ENCODE measurements around the gene MLX.

DNA sequence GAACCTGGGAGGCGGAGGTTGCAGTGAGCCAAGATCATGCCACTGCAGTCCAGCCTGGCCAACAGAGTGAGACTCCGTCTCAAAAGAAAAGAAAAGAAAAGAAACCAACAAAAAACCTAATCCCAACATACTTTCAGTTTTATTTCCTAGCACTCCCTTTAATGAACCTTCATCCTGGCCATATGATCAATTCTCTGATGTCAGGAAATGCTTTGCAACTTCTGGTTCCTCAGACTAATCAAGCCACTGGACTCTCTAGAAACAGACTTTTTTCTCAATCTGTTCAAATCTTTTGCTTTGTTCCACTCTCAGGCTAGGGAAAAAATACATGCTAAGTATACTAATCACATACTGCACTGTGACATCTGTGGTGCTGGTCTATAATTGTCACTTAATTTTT lies 24.0 kb downstream of the MLX start:
- TF ChIP-seq, protein P1, sequence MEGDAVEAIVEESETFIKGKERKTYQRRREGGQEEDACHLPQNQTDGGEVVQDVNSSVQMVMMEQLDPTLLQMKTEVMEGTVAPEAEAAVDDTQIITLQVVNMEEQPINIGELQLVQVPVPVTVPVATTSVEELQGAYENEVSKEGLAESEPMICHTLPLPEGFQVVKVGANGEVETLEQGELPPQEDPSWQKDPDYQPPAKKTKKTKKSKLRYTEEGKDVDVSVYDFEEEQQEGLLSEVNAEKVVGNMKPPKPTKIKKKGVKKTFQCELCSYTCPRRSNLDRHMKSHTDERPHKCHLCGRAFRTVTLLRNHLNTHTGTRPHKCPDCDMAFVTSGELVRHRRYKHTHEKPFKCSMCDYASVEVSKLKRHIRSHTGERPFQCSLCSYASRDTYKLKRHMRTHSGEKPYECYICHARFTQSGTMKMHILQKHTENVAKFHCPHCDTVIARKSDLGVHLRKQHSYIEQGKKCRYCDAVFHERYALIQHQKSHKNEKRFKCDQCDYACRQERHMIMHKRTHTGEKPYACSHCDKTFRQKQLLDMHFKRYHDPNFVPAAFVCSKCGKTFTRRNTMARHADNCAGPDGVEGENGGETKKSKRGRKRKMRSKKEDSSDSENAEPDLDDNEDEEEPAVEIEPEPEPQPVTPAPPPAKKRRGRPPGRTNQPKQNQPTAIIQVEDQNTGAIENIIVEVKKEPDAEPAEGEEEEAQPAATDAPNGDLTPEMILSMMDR (conservative IDR thresholded peaks at IDR 0.05; ENCODE audit: low read length), result no peak
- TF ChIP-seq EZH2phosphoT487 (IDR thresholded peaks at IDR 0.05; ENCODE audit: borderline replicate concordance), result no peak
